Vagina (tissue), 2 donors: ENCODE measurements around the gene NOC4L. TPM values are rescaled to one million over a fixed set of nuclear protein-coding genes. Genes with fewer than 3 reads are reported as not detected.

ENCODE experiments used
- DNase-seq, 2 donors: peaks; one replicate each; pipeline ENCODE4 v3.0.0-alpha.2; 2017; ENCODE audit errors: extremely low spot score in 2 of 2
- H3K27ac ChIP-seq: fragments of 200-600 bp; sonication (generic); one replicate; pipeline ENCODE4 v1.5.1; 2019
- H3K27me3 ChIP-seq: fragments of 200-600 bp; sonication (generic); one replicate; pipeline ENCODE4 v1.5.1; 2019
- H3K36me3 ChIP-seq, 2 donors: fragments of 200-600 bp; sonication (generic); one replicate each; pipeline ENCODE4 v1.5.1; 2017 to 2019
- H3K4me1 ChIP-seq: fragments of 200-600 bp; sonication (generic); one replicate; pipeline ENCODE4 v1.5.1; 2019
- H3K4me3 ChIP-seq, 2 donors: fragments of 200-600 bp; sonication (generic); 1 replicate in 1 of 2; 2 replicates in 1 of 2; pipeline ENCODE4 v1.5.1; 2016 to 2019
- H3K9me3 ChIP-seq: fragments of 200-600 bp; sonication (generic); one replicate; pipeline ENCODE4 v1.5.1; 2019
- CTCF ChIP-seq, 3 experiments: fragments of 450-650 bp in 2 of 3; fragments of 200-600 bp in 1 of 3; sonication (generic) in 1 of 3; IDR thresholded peaks; one replicate each; pipeline ENCODE4 v1.5.1; 2017 to 2019; ENCODE audit warnings: antibody characterized with exemption in 3 of 3, mild to moderate bottlenecking in 2 of 3, moderate library complexity in 2 of 3
- POLR2A ChIP-seq, 2 donors: fragments of 450-650 bp; IDR thresholded peaks; one replicate each; pipeline ENCODE4 v1.6.1; 2017; ENCODE audit warnings: antibody characterized with exemption in 2 of 2, mild to moderate bottlenecking in 2 of 2, moderate library complexity in 2 of 2
- POLR2AphosphoS5 ChIP-seq, 2 donors: sonication (generic); formaldehyde crosslinking; IDR thresholded peaks; one replicate each; pipeline ENCODE4 v1.9.0; 2017; ENCODE audit warnings: antibody characterized with exemption in 2 of 2, mild to moderate bottlenecking in 2 of 2, low read depth in 1 of 2; ENCODE audit not compliant: insufficient read depth in 1 of 2
- intact Hi-C: fragments of 100-400 bp; cut with DNase I; formaldehyde crosslinking; loops from one replicate; pipeline ENCODE4 v1.15.1; 2023
- small RNA-seq: library from RNA; depleted of rRNA; stranded (forward); fragments of <200 nt; gene quantifications from one replicate; pipeline ENCODE3, GENCODE V24; 2016
- total RNA-seq: library from RNA; depleted of rRNA; stranded (reverse); fragments of >200 nt; gene quantifications from one replicate; pipeline ENCODE4 v1.2.3, GENCODE V29; 2016

The NOC4L gene
- total RNA-seq, 1 donor from 2014 or later = 13.0 TPM

- Histone ChIP-seq H3K4me3 (no peak overlapping the region), H3K27me3 (no peaks in the 10 kb centered on the region), H3K4me1 (peaks cover 7% of the 10 kb centered on the region), H3K27ac (no peak overlapping the region), H3K9me3 (no peaks in the 10 kb centered on the region), H3K36me3 (no peaks in the 10 kb centered on the region)
- no peak for DNase-seq
- intact Hi-C loops = no loop called here
- TF ChIP-seq POLR2A (IDR thresholded peaks at IDR 0.05) (no peak), POLR2AphosphoS5 (IDR thresholded peaks at IDR 0.05; ENCODE audit: insufficient read depth in 1 of 2, low read depth in 1 of 2) (no peak), CTCF (IDR thresholded peaks at IDR 0.05) (no peak)
Observed at GRCh38 chr12:132199526-132200319, 55.5 kb downstream of the NOC4L start.

GRCh38 chr12:132200800-132201199 is 56.5 kb downstream of the NOC4L start:
- no peak overlapping the region for H3K27ac ChIP-seq
- H3K4me3 ChIP-seq = no peak overlapping the region
- no peaks in the 10 kb centered on the region for H3K36me3 ChIP-seq
- intact Hi-C loops = no loop called here
- H3K27me3 ChIP-seq = peaks cover 2% of the 10 kb centered on the region
- no peak for DNase-seq
- TF ChIP-seq CTCF (IDR thresholded peaks at IDR 0.05) = no peak
- no peak for TF ChIP-seq POLR2A (IDR thresholded peaks at IDR 0.05)
- TF ChIP-seq POLR2AphosphoS5 (IDR thresholded peaks at IDR 0.05; ENCODE audit: insufficient read depth in 1 of 2, low read depth in 1 of 2) = no peak
- H3K9me3 ChIP-seq = no peaks in the 10 kb centered on the region
- H3K4me1 ChIP-seq = peaks cover 18% of the 10 kb centered on the region

GRCh38 chr12:132201391-132202120 is 57.3 kb downstream of the NOC4L start:
- Histone ChIP-seq H3K36me3 (no peaks in the 10 kb centered on the region), H3K27me3 (peaks cover 5% of the 10 kb centered on the region), H3K9me3 (no peaks in the 10 kb centered on the region), H3K4me3 (no peak overlapping the region), H3K4me1 (peaks cover 22% of the 10 kb centered on the region), H3K27ac (no peak overlapping the region)
- no peak for DNase-seq
- no peak for TF ChIP-seq CTCF (IDR thresholded peaks at IDR 0.05)
- intact Hi-C loops = no loop called here

Small RNA genes lying within 50 kb of the gene (small RNA-seq; reads per million reads assigned to genes)
- not detected for gene AC138466.3

Other genes starting within 250 kb of the NOC4L start
- gene ULK1, start 249.8 kb upstream of the NOC4L start, total RNA-seq = 33.1 TPM
- 37.6 TPM for gene PUS1, start 215.2 kb upstream of the NOC4L start, total RNA-seq
- 35.6 TPM for gene EP400, start 194.5 kb upstream of the NOC4L start, total RNA-seq
- gene DDX51, start 138 bp upstream of the NOC4L start, total RNA-seq = 11.3 TPM
- 1.5 TPM for gene GALNT9, start 185.1 kb downstream of the NOC4L start, total RNA-seq